HFF-Myc (cell line): ENCODE results near the gene GNAI1.

Experiments
- DNase-seq: peaks from one replicate; pipeline ENCODE4 v3.0.0-alpha.2; 2011; ENCODE audit warnings: low read depth; ENCODE audit errors: extremely low read depth
- H3K4me3 ChIP-seq: replicated peaks from 2 replicates; pipeline ENCODE4 v1.5.1; 2011; ENCODE audit warnings: low read depth, mild to moderate bottlenecking, control low read depth, low read length
- TF ChIP-seq, protein P1 (sequence below): IDR thresholded peaks from 2 replicates; pipeline ENCODE4 v1.5.1; 2012; ENCODE audit warnings: mild to moderate bottlenecking, low read depth, low read length, control low read depth; ENCODE audit errors: missing control alignments

GNAI1 gene

GRCh38 chr7:80172387-80172786, 37.8 kb downstream of the GNAI1 start:
- TF ChIP-seq, protein P1, sequence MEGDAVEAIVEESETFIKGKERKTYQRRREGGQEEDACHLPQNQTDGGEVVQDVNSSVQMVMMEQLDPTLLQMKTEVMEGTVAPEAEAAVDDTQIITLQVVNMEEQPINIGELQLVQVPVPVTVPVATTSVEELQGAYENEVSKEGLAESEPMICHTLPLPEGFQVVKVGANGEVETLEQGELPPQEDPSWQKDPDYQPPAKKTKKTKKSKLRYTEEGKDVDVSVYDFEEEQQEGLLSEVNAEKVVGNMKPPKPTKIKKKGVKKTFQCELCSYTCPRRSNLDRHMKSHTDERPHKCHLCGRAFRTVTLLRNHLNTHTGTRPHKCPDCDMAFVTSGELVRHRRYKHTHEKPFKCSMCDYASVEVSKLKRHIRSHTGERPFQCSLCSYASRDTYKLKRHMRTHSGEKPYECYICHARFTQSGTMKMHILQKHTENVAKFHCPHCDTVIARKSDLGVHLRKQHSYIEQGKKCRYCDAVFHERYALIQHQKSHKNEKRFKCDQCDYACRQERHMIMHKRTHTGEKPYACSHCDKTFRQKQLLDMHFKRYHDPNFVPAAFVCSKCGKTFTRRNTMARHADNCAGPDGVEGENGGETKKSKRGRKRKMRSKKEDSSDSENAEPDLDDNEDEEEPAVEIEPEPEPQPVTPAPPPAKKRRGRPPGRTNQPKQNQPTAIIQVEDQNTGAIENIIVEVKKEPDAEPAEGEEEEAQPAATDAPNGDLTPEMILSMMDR: no peak
- DNase-seq: no peak
- H3K4me3 ChIP-seq: no peak overlapping the region

DNA sequence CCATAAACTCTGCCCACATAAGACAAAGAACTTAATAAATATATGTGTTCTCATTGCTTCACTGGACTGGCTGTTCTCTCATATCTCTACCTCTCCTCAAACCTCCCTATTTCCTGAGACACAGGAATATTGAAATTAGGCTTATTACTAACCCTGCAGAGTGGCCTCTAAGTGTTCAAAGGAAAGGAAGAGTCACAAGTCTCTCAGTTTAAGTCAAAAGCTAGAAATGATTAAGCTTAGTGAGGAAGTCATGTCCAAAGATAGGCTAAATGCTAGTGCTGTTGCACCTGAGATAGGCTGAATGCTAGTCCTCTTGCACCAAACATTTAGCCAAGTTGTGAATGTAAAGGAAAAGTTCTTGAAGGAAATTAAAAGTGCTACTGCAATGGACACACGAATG, 41.1 kb downstream of the GNAI1 start:
- no peak overlapping the region for H3K4me3 ChIP-seq
- DNase-seq: no peak
- TF ChIP-seq, protein P1: no peak

- TF ChIP-seq, protein P1: no peak
- no peak overlapping the region for H3K4me3 ChIP-seq
- no peak for DNase-seq
These were observed 46.8 kb downstream of the GNAI1 start for GRCh38 chr7:80181411-80181810.

- TF ChIP-seq, protein P1: no peak
- no peak overlapping the region for H3K4me3 ChIP-seq
- no peak for DNase-seq
These were observed 48.1 kb downstream of the GNAI1 start for GRCh38 chr7:80182630-80183276.

- TF ChIP-seq, protein P1: no peak
- no peak for DNase-seq
- no peak overlapping the region for H3K4me3 ChIP-seq
These were observed 48.7 kb downstream of the GNAI1 start for GRCh38 chr7:80183351-80183750.

DNA sequence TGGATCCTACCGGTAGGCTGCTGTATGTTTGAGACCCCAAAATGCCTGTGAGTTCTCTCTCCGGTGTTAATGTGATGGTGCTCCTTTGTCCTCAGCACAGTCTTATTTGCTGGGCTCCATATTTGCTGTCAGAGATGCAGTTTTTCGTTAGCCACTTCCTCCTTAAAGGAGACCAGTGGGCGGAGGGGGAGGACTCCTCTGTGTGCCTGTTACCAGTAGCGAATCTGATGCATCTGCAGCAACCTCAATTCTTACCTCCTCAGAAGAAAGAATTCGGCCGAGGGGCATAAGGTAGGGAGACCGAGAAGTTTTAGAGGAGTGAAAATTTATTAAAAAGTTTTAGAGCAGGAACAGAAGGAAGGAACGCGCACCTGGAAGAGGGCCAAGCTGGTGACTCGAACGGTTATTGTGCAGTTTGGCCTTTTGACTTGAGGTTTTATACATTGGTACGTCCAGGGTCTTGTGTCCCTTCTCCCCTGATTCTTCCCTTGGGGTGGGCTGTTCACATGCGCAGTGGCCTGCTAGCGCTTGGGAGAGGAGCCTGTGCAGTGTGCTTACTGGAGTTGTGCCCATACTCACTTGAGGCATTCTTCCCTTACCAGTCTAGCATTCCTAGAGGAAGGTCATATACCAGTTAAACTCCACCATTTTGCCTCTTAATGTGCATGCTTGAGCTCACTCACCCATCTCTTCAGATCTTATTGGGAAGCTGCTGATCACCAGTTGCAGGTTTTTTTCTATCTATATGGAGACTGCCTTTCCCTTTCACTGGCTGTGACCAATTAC, 49.5 kb downstream of the GNAI1 start:
- TF ChIP-seq, protein P1: no peak
- no peak overlapping the region for H3K4me3 ChIP-seq
- DNase-seq: no peak

DNA sequence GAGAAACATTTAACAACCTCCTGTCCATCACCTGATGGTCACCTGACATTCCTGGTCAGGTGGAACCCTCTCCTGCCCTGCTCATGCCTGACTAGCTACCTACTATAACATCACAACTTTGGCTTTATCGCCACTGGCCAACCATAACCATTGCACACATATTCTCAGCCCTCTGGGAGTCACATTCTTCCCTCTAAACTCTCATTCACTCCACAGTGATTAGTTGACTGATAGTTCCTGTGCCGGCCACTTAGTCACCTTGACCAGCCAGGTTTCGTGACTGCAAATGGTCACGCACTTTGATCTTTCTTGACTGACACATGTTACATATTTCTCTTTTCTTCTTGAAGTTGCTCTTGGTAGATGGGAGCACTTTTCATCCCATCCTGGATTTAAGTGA, 50.1 kb downstream of the GNAI1 start:
- H3K4me3 ChIP-seq: no peak overlapping the region
- no peak for DNase-seq
- TF ChIP-seq, protein P1: no peak
